HL-60 (cell line): ENCODE results near the gene BMP4.

Source experiments
- DNase-seq, 2 experiments: peaks; one replicate each; pipeline ENCODE4 v3.0.0-alpha.2; 2010 to 2020; ENCODE audit warnings: low read depth in 1 of 2, low spot score in 1 of 2
- H3K27ac ChIP-seq: fragments of 250-450 bp; sonication (Bioruptor Pico); replicated peaks from 2 replicates; pipeline ENCODE4 v1.5.1; 2020; ENCODE audit warnings: mild to moderate bottlenecking, moderate library complexity
- H3K27me3 ChIP-seq: fragments of 250-450 bp; sonication (Bioruptor Pico); 2 replicates; pipeline ENCODE4 v1.5.1; 2021; ENCODE audit warnings: mild to moderate bottlenecking, moderate library complexity; ENCODE audit not compliant: insufficient read depth, poor library complexity, severe bottlenecking
- H3K4me3 ChIP-seq: replicated peaks from 2 replicates; pipeline ENCODE4 v1.5.1; 2011; ENCODE audit warnings: mild to moderate bottlenecking, control low read depth, low read length; ENCODE audit not compliant: insufficient read depth
- GABPA ChIP-seq: IDR thresholded peaks from 2 replicates; pipeline ENCODE4 v1.6.1; 2012; ENCODE audit warnings: low read depth
- POLR2AphosphoS5 ChIP-seq: IDR thresholded peaks from 2 replicates; pipeline ENCODE4 v1.6.1; 2012; ENCODE audit warnings: low read depth
- REST ChIP-seq: IDR thresholded peaks from 2 replicates; pipeline ENCODE4 v1.6.1; 2012; ENCODE audit warnings: low read depth; ENCODE audit not compliant: insufficient replicate concordance
- SPI1 ChIP-seq: IDR thresholded peaks from 2 replicates; pipeline ENCODE4 v1.6.1; 2012; ENCODE audit warnings: low read depth, mild to moderate bottlenecking, borderline replicate concordance
- TF ChIP-seq, protein P1 (sequence below): IDR thresholded peaks from one replicate; pipeline ENCODE4 v1.5.1; 2011; ENCODE audit warnings: low read length, control low read depth, inconsistent platforms; ENCODE audit not compliant: insufficient read depth

BMP4 gene

DNA sequence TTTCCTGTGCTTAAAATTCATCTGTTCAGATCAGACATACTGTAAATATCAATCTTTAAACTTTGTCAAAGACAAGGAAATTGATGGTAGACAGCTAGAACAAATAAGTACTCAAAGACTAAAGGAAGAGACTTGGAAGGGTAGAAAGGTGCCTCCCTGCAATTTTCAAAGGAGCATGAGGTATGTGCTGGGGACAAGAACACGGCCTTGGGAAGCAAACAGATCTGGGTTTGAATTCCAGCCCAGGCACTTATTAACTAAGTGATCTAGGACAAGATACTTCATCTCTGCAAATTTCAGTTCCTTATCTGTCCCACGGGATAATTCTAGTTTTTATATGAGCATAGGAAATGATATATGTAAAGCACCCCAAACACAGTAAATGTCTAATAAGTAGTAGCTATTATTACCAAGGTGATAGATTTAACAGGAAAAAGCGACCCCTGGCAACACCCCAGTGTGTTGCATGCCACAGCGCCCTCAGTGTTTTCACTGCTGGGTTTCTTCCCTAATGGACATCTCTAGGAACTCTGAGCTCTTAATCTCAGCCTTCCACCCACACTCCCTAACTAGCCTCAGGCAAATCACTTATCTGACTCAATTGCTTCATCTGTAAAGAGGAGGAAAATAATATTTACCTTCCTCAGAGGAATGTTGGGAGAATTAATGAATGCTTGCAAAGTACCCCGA lies 44.7 kb upstream of the BMP4 start:
- Histone ChIP-seq H3K4me3 (no peak overlapping the region), H3K27me3 (peaks cover 5% of the 10 kb centered on the region), H3K27ac (no peak overlapping the region)
- no peak for TF ChIP-seq POLR2AphosphoS5
- no peak for TF ChIP-seq GABPA
- TF ChIP-seq, protein P1, sequence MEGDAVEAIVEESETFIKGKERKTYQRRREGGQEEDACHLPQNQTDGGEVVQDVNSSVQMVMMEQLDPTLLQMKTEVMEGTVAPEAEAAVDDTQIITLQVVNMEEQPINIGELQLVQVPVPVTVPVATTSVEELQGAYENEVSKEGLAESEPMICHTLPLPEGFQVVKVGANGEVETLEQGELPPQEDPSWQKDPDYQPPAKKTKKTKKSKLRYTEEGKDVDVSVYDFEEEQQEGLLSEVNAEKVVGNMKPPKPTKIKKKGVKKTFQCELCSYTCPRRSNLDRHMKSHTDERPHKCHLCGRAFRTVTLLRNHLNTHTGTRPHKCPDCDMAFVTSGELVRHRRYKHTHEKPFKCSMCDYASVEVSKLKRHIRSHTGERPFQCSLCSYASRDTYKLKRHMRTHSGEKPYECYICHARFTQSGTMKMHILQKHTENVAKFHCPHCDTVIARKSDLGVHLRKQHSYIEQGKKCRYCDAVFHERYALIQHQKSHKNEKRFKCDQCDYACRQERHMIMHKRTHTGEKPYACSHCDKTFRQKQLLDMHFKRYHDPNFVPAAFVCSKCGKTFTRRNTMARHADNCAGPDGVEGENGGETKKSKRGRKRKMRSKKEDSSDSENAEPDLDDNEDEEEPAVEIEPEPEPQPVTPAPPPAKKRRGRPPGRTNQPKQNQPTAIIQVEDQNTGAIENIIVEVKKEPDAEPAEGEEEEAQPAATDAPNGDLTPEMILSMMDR: no peak
- TF ChIP-seq SPI1: no peak
- no peak for TF ChIP-seq REST
- DNase-seq: no peak

GRCh38 chr14:54000341-54000811 lies 43.8 kb upstream of the BMP4 start:
- no peak overlapping the region for H3K27ac ChIP-seq
- no peak overlapping the region for H3K4me3 ChIP-seq
- no peak for TF ChIP-seq REST
- DNase-seq: no peak
- peaks cover 5% of the 10 kb centered on the region for H3K27me3 ChIP-seq

- H3K4me3 ChIP-seq: no peak overlapping the region
- H3K27me3 ChIP-seq: peaks cover 5% of the 10 kb centered on the region
- no peak overlapping the region for H3K27ac ChIP-seq
- no peak for DNase-seq
- TF ChIP-seq, protein P1: no peak
- TF ChIP-seq SPI1 (no peak), GABPA (no peak), POLR2AphosphoS5 (no peak), REST (no peak)
Measured at GRCh38 chr14:53999061-53999488, 42.5 kb upstream of the BMP4 start.
